Activated CD4-positive, CD25-positive, alpha-beta regulatory T cell treated with anti-CD3 and anti-CD28 coated beads, Interleukin-2, amount 50 U/mL, for 16 hours (primary cell): ENCODE measurements around the gene SCN8A.

Experiments
- DNase-seq: peaks from one replicate; pipeline ENCODE4 v3.0.0-alpha.2; 2020; ENCODE audit warnings: low read depth, low spot score

SCN8A gene

DNA sequence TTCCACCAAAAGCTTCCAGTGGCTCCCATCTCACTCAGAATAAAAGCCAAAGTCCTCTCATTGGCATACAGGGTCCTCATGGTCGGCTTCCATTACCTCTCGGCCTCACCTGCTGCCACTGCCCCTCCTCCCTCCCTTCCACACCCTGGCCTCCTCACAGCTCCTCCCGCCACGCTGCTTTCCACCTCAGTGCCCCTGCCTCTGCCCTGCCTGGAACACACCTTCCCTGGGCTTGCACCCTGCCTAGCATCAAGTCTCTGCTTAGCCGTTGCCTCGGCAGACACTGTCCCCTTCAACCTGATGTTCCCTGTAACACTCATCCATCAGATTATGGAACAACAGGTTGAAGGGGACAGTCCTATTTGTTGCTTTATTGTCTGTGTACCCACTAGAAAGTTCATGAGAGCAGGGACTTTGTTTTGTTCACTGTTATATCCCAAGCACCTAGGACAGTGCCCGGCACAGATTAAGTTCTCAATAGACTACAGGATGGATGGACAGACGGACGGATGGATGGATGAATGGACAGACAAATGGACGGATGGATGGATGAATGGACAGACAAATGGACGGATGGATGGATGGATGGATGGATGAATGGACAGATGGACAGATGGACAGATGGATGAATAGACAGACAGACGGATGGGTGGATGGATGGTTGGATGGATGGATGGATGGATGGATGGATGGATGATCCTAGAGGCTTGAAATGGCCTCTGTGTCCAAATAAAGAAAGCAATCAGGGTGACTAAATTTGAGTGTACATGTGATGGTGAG, 242.6 kb downstream of the SCN8A start:
- no peak for DNase-seq

DNA sequence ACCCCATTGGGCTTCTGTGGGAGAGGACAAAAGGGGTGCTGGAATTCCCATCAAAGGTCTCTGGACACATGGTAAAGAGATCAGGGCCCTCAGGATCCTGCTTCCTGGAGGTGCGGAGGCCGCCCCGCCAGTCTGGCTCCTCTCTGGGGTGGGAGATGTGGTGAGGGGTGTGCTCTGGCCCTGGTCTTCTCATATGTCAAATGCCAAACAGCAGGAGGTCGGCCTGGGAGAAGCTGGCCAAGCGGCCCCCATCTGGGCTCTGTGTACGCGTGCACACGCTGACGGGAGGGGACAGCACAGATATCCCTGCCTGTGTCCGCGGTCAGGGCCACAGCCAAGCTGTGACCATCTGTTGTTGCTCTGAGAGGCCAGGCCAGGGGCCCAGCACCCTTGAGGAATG, 243.4 kb downstream of the SCN8A start:
- DNase-seq: no peak

DNA sequence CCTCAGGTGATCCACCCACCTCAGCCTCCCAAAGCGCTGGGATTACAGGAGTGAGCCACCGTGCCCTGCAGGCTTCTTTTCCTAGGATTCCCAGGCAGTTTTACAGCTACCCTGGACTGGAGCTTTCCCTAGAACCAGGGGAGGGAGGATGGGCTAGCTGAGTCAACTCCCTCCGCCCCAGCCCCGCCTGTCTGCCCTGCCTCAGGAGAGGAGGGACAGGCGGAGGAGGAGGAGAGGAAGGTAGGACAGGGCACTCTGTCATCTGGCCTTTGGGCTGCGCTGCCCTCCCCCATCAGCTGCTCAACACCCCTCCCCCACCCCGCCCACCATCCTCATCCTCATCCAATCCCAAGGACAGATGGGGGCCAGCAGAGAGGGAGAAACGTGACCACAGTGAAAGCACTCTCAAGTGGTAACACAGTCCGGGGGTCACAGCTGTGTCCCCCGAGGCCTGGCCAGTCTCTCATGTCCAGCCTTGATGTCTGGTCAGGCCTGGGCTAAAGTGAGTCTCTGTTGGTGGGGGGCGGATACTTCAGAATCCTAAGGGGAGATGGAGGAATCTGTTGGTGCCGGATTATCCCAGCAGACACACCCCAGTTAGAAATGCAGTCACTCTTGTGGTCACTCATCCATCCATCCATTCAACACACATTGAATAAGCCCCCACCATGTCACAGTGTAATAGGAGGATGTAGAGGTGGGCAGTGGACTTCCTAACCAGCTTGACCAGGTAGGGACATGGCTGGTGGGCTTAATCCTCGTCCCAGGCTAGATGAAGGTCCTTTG, 245.2 kb downstream of the SCN8A start:
- DNase-seq: no peak

DNA sequence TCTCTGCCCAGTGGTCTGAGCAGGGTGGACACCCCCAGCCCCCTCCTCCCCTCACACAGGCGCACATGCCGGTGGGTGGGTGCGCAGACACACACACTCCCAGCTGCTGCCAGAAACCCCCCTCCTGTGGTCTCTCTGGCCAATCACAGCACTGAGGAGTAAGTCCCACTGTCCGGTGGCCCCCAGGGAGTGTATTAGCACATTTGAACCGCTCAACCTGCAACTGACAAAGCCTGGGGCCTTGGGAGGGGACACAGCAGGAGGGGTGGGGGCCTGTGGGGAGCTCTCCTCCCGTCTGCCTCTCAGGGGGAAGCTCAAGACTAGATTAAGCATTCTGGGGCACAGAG, 245.8 kb downstream of the SCN8A start:
- no peak for DNase-seq

DNA sequence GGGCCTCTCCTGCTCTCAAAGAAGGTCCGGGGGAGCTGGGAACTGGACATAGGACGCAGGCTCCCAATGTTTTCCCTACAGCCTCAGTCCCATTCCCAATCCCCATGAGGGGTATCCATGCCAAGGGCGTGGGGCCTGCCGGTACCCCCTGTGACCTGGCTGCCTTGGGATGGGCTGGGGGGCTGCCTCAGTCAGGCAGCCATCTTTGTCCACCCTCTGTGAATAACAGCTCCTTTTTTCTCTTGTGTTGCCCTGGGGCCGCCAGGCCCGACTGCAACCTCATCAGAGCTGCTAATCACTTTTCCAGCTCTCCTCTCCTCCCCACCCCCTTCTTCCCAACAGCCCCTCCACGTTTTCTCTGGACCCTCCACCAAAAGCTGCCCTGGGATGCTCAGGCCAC, 246.3 kb downstream of the SCN8A start:
- no peak for DNase-seq

DNA sequence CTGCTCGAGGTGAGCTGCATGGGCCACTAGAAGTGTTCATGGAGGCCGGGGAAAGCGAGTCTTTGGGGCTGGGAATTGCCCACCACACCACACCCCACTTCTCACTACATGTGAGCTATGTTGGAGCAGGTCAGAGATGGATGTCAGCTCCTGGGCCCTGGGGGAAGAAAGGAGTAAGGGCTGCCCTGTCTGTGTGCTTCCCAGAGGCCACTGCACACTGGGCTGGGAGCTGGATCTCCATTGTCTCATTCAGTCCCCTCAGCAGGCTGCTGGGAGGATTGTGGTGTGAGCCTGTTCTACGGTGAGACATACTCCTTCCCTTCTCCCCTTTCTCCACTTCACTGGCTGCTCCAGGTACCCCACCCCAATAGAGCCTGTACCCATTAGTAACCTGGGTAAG, 247.0 kb downstream of the SCN8A start:
- DNase-seq: no peak

DNA sequence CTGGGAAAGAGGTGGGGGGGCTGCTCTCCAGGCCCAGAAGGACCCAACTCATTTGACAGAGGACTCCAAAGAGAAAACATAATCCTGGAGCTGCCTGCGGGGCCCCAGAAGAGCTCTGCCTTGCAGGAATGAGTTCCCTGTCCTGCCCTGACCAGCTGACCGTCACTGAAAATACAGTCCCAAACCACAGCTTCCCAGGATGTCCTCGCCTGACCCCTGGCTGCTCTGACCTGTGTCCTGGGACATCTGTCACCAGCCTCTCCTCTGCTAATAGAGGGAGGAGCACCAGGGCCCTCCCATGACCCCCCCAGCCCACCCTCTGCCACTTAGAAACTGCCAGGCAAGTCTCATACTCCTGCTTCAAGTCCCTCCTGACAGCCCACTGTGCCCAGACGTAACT, 247.7 kb downstream of the SCN8A start:
- DNase-seq: no peak

DNA sequence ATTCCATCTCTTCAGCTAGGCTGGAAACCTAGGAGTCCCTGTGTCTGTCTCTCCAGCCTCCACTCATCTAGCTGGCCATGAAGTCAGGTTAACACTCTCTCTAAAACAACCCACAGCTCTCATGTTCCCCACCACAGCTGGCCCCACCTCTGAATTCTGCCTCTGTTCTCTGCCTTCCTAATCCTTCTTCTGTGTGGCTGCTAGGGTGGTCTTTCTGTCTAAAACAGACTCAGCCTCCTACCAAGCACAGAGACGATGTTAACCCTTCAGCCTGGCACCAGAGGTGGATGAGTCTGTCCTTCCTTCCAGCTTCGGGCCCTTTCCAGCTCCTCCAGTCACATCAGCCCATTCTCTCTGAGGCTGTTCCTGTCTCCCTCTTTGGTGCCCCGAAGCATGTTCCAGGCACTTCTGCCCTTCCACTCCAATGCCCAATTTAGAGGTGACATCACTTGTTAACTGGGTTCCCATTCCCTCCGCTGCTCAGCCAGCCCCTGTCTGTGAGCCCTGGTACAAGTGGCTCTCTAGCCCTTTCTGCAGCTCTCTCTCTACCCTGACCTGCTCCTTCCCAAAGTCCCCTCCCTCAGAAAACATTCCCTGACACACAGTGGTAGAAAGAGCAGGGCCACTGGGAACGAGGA, 248.4 kb downstream of the SCN8A start:
- DNase-seq: no peak

DNA sequence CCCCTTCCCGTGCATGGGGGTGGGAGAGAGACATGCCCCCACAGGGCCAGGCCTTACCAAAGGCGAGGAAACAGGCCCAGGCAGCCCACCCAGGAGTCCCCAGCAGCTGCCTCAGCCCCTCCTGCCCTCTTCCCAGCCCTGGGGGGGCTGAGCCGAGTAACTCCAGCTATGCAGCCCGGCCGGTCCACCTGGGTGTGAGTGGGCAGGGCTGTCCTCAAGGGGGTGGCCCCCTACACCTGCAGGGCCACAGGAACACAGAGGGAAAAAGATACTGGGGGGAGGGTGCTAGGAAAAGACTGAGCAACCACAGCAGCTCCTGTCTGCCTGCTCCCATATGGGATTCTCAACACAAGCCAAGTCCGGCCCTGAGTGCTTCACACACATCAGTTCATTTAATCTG, 249.9 kb downstream of the SCN8A start:
- no peak for DNase-seq

DNA sequence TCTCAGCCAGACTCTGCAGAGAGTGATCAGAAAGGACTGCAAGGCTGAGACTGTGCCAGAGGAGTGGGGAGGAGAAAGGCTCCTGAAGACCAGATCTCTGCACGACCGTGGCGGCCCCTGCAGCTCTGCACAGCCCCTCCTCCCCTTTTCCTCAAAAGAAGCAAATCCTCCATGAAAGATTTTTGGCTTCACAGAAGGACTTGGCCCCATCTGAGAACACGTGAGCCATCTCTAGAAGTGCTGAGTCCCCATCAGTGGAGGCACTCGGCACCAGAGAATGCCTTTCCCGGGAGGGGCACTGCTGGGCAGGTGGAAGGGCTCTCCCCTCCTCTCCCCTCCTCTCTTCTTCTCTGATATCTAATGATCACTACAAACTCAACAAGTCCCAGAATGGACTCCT, 250.7 kb downstream of the SCN8A start:
- DNase-seq: no peak

DNA sequence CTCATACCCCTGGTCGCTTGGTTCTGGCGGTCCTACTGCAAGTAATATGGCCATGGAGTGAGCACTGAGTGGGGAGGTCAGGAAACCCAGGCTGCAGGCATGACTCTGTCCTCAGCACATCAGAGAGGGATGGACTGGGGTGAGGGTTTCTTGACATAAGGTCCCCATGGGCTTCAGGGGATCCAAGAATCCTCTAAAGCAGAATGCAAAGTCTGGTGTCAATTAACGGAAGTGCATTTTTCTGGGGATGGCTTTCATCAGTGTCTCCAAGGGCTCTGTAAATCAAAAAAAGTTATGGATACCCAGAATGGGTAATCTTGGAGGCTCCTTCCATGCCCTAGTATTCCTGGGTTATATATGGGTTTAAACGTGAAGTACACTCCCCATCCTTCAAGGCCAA, 253.8 kb downstream of the SCN8A start:
- no peak for DNase-seq

DNA sequence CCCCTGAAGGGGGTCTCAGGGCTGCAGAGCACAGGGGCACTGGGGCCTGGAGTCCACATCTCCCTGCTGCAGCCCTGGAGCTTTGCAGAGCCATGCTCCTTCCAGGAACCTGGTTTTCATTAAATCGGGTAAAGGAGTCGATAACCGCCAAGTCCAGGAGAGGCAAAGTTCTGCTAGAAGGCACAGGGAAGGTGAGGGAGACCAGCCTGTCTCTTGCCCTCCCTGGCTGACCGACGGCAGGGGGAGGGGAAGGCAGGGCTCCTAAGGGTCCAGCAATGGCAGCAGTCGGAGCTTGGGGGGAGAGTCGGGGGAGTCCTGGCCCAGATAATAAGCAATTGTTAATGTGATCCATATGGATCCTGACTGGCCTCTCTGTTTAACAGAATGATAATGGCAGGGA, 254.4 kb downstream of the SCN8A start:
- no peak for DNase-seq

DNA sequence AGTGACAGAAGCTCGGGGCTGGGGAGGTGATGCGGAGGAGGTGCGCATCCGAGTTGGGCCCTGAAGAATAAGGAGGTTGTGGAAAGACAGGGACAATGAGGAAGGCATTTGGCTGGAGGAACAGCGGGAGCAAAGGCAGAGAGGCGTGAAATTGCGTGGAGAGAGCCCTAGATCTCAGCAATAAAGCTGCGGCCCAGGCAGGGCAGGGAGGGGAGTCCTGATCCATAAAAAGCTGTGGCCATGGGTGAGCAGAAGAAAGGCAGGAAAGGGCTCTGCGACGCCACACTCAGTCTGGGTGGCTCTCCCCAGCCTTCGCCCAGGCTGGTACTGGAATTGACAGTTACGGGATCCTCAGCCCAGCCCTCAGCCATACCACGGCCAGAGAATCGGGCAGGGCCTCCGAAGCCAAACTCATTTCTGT, 255.2 kb downstream of the SCN8A start:
- no peak for DNase-seq

DNA sequence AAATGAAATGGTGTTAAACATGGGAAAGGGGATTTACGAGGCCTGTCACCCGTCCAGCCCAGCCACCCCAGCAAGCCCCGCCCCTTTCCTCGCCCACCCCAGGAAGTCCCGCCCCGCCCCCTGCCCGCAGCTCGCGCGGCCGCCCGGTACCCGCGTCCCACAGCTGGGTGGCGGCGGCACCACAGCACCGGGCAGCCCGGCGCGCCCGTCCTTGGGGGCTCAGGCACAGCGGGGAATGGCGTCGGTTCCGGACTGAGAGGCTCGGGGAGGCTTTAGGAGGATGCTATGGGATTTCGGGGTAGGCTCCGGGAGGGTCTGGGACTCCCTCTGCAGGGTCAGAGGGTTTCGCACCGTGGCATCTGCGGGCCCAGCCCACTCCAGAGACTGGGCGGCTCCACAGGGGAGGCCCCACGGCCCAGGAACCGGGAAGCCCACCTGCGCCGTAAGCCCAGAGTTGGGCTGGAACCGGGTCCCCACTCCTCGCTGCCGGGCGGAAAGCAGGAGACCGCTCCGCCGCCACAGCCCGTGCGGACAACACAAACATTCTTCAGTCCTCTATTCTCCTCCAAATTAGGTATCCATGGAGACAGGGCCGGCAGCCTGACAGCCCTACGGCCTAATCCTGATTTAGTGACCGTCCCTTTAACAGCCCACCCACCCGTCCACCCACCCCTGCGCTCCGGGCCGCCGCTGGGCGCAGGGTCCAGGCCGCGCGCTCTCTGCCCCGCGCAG, 256.0 kb downstream of the SCN8A start:
- DNase-seq: no peak

DNA sequence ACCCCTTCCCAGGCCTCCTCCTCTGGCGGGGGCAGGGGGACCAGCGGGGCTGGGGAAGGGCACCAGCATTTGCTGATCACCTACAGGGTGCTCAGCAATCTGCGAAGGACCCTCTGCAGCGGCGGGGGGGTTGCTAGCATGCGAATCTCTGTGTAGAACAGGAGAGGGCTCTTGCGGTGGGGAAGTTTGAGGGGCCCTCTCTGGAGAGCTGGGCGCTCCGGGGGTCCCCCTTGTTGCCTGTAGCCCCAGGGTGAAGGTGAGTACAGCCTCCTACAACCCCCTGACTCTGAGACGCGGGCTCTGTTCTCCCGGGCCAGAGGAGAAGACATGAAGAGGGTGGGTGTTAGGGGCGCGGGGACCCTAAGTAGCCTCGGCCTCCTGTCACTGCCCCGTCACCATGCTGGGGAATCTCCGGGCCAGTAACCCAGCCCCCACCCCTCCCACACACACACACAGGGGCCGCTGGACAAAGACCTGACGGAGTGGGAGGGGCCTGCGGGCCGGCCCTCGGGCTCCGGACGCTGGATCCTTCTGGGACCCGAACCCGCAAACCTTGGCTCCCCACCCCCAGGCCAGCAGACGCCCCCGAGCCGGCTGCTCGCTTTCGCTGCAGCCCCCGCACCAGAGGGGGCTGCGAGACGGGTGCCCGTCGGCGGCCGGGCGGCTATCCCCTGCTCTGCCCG, 256.8 kb downstream of the SCN8A start:
- DNase-seq: no peak

DNA sequence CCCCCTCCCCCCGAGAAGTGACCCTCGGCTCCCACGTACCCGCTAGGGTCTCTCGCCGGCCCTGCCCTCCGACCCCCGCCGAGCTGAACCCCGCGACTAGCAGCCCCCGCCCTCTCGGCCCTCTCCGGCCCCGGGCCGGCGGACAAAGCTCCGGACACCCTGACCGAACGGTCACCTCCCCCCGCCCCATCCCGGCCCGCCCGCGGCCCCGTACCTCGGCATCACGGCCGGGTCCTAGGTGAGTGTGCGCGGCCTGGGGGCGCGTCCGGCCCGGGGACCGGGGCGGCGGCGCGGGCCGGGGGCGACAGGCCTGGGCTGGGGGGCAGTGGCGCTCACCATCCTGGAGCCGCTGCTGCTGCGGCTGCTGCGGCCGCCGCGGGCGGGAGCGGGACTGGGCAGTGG, 257.3 kb downstream of the SCN8A start, which contains the start of gene FIGNL2:
Gene FIGNL2, minus strand, starts transcription at position 393 of the 402 bp plus-strand sequence. CDS start 26,305 bp downstream, outside the sequence.
- no peak for DNase-seq

DNA sequence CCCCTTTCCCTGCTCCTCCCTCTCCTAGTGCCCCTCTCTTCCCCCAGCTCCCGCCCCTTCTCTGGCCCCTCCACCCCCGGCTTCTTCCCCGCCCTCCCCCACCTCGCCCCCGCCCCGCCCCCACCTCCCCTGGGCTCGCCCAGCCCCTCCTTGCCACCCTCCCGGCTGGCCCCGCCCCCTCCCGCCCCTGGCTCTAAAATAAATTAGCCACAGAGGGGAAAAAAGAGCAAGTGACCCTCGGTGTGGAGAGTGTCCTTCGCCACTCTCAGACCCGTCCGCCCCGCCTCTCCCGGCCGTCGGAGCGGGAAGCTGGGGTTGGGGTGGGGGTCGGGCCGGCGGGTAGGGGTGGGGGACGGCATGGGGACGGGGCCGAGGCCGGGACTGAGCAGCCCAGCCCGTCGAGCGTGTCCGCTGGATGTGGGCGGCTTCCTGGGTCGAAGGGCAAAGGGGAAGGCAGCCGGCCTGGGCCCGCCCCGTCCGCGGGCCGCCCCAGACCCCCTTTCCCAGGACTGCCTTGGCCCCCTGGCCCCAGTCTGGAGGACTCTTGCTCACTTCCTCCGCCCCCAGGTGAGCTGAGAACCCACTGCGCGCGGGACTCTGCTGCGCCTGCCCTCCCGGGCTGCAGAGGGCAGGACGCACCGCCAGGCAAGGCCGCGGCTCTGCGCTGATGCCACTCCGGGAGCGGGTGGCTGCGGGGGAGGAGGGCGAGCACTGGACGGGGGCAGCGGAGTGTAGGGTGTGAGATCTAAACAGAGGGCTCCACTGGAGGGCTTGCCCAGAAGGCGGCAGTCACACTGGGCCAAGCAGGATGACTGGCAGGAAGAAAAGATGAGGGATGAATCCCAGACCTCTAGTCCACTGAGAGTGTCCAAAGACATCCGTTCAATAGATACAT, 258.1 kb downstream of the SCN8A start:
- no peak for DNase-seq

DNA sequence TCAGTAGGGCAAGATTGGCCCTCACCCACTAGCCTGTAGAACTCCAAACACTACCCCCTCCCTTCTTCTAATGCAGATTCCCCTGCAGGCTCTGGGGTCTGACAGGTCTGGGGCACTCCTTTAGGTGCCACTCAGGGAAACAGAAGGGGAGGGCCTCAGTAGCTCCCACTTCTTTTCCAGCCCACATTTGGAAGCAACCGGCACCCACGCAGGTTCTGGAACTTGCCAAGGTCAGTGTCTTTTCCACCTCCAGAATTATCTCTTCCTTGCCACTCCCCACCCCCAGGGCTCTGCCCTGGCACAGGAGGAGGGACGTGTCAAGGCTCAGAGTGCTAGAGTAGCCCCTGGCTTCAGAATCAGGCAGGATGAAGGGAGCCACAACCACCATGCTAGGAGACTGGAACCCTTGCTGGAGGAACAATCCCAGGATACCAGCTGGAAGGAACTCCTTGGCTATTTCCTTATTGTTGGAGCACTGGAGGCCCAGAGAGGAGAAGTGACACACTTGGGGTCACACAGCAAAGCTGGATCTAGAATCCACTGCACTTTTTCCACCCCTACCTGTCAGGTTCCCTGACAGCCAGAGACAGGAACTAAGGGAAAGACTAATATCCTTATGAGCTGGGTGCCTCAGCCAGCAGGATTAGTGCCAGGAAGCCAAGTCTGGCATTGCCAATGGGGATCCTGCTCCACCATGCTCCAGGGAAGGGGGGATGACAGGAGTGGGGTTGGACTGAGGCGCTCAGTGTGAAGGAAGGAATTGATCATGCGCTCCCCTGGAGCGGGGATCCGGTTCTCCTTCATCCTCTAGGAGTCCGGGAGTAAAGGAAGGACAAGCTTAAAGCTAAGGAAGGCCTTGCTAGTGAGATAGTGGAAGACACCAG, 259.3 kb downstream of the SCN8A start:
- no peak for DNase-seq

DNA sequence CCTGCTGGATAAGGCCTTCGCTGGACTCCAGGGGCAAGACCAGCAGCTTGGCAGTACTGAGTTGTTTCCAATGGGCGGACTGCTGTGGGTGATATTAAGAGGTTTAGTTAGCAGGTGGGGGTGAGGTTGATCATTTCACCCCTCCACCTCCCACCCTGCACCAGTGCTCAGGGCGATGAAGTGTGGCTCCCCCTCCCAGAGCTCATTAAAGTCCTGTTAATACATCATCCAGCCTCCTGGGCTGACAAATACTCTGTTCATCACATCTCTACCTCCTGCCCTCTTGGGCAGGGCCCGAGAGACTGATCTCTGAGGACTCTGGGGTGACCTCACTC, 259.9 kb downstream of the SCN8A start:
- DNase-seq: no peak
